ENCODE data around the gene DPCD.

DPCD gene

DNA sequence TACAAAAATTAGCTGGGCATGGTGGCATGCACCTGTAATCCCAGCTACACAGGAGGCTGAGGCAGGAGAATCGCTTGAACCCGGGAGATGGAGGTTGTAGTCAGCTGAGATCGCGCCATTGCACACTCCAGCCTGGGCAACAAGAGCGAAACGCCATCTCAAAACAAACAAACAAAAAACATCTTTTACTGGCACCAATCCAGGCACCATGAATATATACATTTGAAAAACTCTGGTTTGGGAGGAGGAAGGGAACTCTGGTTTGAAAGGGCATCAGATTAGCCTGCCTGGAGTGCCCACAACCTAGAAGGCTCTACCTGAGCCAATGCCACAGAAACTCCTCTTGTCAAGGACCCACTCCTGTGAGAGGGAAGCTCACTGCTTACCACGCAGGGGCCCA is 16.0 kb upstream of the DPCD start:
- H3K27ac Mint-ChIP-seq = no peak overlapping the region
- CTCF ChIA-PET = interaction anchor here (1.1 to 4.3 kb wide), 4 partner anchors 12 to 358 kb away, joined by 3 to 40 read pairs (median 14); no protein-coding TSS in a partner anchor
- H3K36me3 Mint-ChIP-seq = peaks cover 2% of the 10 kb centered on the region
- no peaks in the 10 kb centered on the region for H3K9me3 Mint-ChIP-seq
- no peak overlapping the region for H3K4me3 Mint-ChIP-seq
- no peak for DNase-seq
- peaks cover 15% of the 10 kb centered on the region for H3K4me1 Mint-ChIP-seq
- peaks cover 53% of the 10 kb centered on the region for H3K27me3 Mint-ChIP-seq

DNA sequence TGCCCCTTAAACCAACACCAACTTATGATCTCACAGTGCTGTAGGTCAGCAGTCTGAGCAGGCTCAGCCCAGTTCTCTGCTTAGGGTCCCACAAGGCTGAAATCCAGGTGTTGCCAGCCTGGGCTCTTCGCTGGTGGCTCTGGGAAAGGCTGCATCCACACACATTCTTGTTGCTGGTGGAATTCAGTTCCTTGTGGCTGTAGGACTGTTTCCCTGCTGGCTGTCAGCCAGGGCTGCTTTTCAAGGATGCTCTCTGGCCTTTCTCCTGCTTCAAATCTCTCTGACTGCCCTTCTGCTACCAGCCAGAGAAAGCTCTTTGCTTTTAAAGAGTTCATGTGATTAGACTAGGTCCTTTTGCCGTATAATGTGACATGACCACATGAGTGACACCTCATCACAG is 15.3 kb upstream of the DPCD start:
- H3K4me1 Mint-ChIP-seq = peaks cover 15% of the 10 kb centered on the region
- no peak overlapping the region for H3K4me3 Mint-ChIP-seq
- no peaks in the 10 kb centered on the region for H3K9me3 Mint-ChIP-seq
- H3K36me3 Mint-ChIP-seq = no peaks in the 10 kb centered on the region
- H3K27me3 Mint-ChIP-seq = peaks cover 46% of the 10 kb centered on the region
- no peak overlapping the region for H3K27ac Mint-ChIP-seq
- no peak for DNase-seq
- CTCF ChIA-PET = interaction anchor here (1.4 to 4.3 kb wide), 4 partner anchors 9 to 359 kb away, joined by 3 to 40 read pairs (median 13); no protein-coding TSS in a partner anchor

DNA sequence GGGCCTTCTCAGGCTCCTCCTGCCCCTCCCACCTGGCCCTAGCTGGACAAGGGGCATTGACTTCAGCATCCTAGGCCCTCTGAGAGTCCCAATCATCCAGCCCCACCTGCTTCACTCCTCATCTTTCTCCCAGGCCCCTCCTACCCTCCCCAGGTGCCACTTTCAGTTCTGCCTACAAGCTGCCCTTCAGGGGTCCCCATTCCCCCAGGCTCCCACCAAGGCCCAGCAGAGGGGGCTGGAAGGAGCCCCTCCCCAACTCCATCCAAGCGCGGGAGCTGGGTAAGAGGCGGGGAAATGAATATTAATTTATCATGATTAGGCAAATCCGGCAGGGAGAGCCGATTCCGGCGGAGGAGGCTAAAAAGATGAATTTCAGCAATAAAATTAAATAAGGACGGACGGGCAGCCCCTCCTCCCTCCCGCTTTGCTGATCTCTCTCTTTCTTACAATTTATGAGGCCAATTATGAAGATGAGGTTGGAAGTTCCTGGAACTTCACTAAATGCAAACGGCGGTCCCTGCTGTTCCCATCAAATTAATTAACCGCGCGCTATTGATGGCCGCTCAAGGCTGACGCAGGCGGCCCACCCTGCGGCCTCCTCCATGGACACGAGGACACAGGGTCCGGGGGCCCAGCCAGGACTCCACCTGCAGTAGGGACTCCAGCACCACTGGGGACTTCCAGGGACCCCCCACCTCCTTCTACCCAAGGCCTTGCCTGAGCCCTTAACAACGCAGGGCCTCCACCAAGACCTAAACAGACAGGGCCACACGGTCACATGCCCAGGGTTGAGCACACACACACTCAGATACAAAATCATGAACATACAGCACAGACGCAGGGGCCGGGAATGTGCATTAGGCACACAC is 14.0 kb upstream of the DPCD start:
- Mint-ChIP-seq H3K36me3 (no peaks in the 10 kb centered on the region), H3K4me3 (no peak overlapping the region), H3K27ac (peak overlapping the region; percentile 67), H3K27me3 (peaks cover 33% of the 10 kb centered on the region), H3K9me3 (no peaks in the 10 kb centered on the region), H3K4me1 (peaks cover 15% of the 10 kb centered on the region)
- DNase-seq = no peak
- CTCF ChIA-PET = interaction anchor here (1.4 to 1.5 kb wide), 2 partner anchors 8 to 207 kb away, joined by 3 to 4 read pairs; no protein-coding TSS in a partner anchor

DNA sequence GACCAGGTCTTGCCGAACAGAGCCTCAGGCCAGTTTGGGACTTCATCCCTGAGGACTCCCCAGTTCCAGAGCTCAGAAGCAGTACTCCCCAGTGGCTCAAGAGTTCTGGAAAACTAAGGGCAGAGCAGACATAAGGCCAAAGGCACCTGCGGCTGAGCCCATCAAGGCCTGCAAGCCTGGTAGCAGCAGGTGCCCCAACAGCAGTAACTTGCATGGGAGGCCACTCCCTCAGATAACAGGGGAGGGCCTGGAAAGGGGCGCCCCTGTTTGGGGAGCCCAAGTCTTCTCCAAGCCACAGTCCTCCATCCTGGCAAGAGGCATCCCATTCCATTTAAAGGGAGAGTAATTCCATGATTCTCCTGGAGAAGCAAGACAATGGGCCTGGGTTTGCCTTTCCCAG is 13.0 kb upstream of the DPCD start:
- Mint-ChIP-seq H3K27me3 (peaks cover 23% of the 10 kb centered on the region), H3K9me3 (no peaks in the 10 kb centered on the region), H3K4me3 (no peak overlapping the region), H3K4me1 (peaks cover 8% of the 10 kb centered on the region), H3K27ac (no peak overlapping the region), H3K36me3 (no peaks in the 10 kb centered on the region)
- no peak for DNase-seq
- CTCF ChIA-PET = no interaction called here

DNA sequence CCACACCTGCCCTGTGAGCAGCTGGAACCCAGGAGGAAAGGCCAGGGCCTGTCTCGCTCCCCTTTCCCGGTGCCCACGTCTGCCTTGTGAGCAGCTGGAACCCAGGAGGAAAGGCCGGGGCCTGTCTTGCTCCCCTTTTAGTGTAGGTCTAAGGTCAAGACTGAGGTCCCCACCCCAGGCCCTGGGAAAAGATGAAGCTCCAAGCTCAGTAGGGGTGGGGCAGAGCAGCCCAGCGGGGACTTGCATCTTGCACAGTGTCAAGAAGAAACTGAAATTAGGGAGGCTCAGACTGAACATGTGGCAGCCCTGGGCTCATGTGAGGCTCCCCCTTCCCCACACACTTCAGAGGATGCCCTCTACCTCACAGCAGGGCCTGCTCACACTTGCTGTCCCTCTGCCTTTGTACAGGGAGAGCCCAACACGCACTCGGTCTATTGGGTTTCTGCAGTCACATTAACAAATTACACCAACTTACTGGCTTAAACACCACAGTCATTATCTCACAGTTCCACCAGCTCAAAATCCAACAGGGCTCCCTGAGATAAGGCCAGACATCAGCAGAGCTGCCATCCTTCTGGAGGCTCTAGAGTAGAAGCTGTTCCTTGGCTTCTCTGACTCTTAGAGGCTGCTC is 12.4 kb upstream of the DPCD start:
- no peaks in the 10 kb centered on the region for H3K9me3 Mint-ChIP-seq
- H3K4me1 Mint-ChIP-seq = peaks cover 5% of the 10 kb centered on the region
- CTCF ChIA-PET = interaction anchor here (0.5 to 0.9 kb wide), 2 partner anchors 15 to 221 kb away, joined by 3 read pairs; no protein-coding TSS in a partner anchor
- DNase-seq = no peak
- H3K27me3 Mint-ChIP-seq = peaks cover 17% of the 10 kb centered on the region
- no peak overlapping the region for H3K4me3 Mint-ChIP-seq
- H3K36me3 Mint-ChIP-seq = no peaks in the 10 kb centered on the region
- H3K27ac Mint-ChIP-seq = no peak overlapping the region

DNA sequence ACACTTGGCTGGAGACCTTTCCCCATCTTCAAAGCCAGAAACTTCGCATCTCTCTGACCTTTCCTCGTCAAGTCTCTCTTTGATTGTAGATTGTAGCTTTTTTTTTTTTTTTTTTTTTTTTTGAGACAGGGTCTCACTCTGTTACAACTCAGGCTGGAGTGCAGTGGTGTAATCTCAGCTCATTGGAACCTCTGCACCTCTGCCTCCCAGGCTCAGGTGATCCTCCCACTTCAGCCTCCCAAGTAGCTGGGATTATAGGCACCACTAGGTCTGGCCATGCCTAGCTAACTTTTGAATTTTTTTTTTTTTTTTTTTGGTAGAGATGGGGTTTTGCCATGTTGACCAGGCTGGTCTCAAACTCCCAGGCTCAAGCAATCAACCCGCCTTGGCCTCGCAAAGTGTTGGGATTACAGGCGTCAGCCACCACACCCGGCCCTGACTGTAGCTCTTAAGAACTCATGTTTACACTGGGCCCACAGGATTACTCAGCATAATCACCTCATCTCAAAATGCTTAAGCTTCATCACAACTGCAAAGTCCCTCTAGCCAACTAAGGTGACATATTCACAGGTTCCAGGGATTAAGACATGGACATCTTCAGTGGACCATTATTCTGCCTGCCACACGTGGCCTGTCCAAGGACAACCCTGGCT is 11.8 kb upstream of the DPCD start:
- Mint-ChIP-seq H3K4me3 (no peak overlapping the region), H3K4me1 (no peaks in the 10 kb centered on the region), H3K36me3 (no peaks in the 10 kb centered on the region), H3K27ac (no peak overlapping the region), H3K9me3 (no peaks in the 10 kb centered on the region), H3K27me3 (peaks cover 11% of the 10 kb centered on the region)
- no peak for DNase-seq
- CTCF ChIA-PET = interaction anchor here (0.9 kb wide), 1 partner anchor 15 kb away, joined by 3 read pairs; no protein-coding TSS in a partner anchor

DNA sequence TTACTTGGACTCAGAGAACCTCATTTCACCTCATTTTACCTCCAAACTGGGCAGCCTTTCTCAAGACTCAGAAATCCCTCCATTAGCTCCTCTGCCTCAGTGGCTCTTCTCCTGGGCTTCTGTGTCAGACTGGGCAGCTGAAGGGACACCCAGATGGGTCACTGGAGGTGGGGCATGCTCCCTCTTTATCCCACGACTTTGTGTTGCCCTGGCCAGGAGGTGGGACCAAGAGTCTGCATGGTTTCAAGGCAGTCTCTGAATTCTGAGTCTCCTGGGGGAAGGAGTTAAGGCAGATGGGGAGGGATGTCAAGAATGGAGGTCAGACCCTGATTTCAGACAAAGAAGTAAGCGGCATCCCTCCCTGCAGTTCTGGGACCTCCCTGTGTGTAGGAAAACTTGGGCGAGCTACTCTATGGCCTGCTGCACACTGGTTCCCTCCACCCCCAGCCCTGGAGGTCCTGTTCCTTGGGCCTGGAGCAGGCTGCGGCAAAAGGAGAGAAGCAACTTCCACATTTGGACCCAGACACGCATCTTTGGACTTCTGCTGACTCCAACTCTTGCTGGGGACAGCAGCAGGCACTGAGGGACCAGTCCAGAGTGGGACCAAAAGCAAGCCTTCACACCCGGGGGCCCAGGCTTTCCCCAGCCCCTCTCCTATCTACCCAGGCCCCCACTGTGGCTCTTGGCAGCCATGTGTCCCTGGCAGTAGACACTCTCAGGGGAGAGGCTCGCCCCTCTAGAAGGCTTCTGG is 10.8 kb upstream of the DPCD start:
- no peak for DNase-seq
- Mint-ChIP-seq H3K4me1 (no peaks in the 10 kb centered on the region), H3K4me3 (no peak overlapping the region), H3K9me3 (no peaks in the 10 kb centered on the region), H3K27ac (no peak overlapping the region), H3K36me3 (no peaks in the 10 kb centered on the region), H3K27me3 (peaks cover 7% of the 10 kb centered on the region)
- CTCF ChIA-PET = no interaction called here

DNA sequence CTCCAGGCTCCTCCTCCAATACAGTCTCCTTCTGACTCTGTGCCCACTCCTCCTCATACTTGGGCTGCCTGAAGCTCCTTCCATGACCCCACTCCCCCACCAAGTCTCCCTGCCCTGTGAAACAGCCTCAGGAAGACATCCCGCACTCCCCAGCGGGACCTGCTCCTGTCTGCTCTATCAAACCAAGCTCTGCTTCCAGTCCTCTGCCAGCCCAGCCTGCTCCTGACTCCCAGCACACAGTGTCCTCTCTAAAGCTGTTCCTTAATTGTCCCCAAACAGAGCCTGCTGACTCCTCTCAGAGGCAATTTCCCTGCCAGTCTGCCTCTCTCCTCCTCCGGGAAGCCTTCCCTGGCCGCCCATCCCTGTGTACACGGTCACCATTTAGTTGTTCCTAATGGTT is 9.9 kb upstream of the DPCD start:
- no peak overlapping the region for H3K27ac Mint-ChIP-seq
- no peaks in the 10 kb centered on the region for H3K36me3 Mint-ChIP-seq
- no peak for DNase-seq
- no peaks in the 10 kb centered on the region for H3K9me3 Mint-ChIP-seq
- H3K4me1 Mint-ChIP-seq = no peaks in the 10 kb centered on the region
- CTCF ChIA-PET = interaction anchor here (1.0 kb wide), 2 partner anchors 7 to 25 kb away, joined by 3 to 5 read pairs; no protein-coding TSS in a partner anchor
- peaks cover 5% of the 10 kb centered on the region for H3K27me3 Mint-ChIP-seq
- H3K4me3 Mint-ChIP-seq = no peak overlapping the region

DNA sequence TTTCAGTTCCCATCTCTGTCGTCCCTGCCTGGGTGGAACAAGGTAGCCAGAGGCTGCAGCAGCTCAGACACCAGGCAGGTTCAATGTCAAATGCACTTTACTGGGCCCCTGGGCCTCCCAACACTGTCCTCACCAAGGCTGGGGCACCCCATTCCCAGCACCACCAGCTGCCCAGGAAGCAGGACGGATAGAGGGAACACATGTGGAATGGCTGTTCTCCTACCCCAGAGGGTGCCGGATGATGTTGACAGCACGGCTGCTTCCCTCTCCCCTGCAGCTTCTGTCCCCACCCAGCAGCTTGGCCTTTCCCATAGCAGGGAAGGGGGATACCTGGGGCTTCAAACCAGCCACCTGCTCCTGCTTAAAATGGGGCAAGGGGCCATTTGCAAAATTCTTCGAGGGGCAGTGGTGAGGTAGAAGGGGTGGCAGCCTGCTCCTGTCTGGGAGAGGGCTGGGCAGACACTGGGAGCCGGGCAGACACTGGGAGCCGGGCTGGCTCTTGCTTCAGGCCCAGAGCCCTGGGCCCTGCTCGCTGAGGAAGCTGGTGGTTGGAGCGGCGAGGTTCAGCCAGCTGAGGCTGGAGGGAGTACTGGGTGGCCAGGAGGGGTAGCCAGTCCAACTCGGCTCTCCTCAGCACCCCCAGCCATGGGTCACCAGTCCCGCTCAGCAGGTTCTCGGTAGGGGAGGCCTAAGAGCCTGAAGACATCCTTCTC is 9.2 kb upstream of the DPCD start:
- H3K4me1 Mint-ChIP-seq = no peaks in the 10 kb centered on the region
- H3K27me3 Mint-ChIP-seq = no peaks in the 10 kb centered on the region
- H3K36me3 Mint-ChIP-seq = peaks cover 3% of the 10 kb centered on the region

DNA sequence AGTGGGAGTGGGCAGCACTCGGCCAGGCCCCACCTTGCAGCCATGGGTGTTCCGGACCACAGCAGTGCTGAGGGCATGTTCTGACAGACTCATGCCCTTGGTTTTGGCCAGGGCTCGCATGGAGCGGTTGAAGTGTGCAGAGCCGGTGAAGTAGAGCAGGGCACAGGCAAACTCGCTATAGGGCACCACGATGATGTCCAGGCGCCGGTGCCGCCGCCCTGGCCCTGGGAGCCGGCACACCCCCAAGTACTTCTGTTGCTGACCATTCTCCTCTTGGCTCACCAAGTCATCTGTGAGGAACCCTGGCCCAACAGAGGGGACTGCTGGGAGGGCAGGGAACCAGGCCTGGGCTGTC is 8.6 kb upstream of the DPCD start:
- Mint-ChIP-seq H3K27me3 (no peaks in the 10 kb centered on the region), H3K27ac (no peak overlapping the region), H3K36me3 (peaks cover 3% of the 10 kb centered on the region), H3K4me1 (no peaks in the 10 kb centered on the region), H3K4me3 (no peak overlapping the region), H3K9me3 (no peaks in the 10 kb centered on the region)
- CTCF ChIA-PET = no interaction called here
- no peak for DNase-seq

More for the DNA sequence above, 9.2 kb upstream of the DPCD start:
- DNase-seq = no peak
- H3K4me3 Mint-ChIP-seq = no peak overlapping the region
- no peaks in the 10 kb centered on the region for H3K9me3 Mint-ChIP-seq
- CTCF ChIA-PET = interaction anchor here (1.0 kb wide), 2 partner anchors 8 to 24 kb away, joined by 3 to 5 read pairs; no protein-coding TSS in a partner anchor
- H3K27ac Mint-ChIP-seq = no peak overlapping the region

DNA sequence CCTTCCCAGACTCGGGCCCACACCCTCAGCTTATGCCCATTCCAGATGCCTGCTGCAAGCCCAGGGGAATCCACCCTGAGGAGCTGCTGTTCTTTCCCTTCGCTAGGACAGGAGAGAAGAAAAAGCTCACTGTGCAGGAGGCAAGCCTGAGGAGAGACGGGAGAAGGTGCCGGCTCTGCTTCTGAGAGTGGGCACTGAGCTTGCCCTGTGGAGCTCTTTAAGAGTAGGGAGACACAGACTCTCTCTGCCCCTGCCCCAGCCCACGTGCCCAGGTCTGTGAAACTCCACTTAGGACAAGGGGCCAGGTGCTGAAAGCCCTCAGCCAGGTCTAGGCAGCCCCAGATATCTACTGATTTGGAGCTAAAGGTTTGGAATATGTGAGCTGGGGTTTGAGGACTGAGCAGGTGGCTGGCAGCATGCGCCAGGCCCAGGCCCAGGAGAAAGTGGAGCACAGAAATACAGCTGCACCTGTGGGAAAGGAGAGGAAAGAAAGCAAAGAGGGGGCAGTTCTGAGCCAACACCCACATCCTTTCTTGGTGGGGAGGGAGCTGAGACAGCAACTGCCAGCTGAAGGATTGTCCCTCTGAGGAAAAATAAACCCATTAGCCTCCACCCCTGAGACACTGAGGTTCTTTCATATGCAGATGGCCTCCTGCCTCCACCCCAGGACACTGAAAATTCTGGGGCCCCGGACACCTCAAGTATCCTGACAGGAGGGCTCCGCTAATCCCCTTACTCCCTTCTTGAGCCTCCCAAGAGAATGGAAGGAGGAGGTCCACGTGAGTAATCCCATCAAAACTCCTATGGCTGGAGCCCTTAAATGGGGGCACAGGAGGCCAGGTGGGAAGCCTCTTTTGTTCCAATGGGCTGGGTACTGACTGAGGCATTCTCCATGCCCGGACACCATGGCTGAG is 7.4 kb upstream of the DPCD start:
- H3K36me3 Mint-ChIP-seq = peaks cover 6% of the 10 kb centered on the region
- H3K27ac Mint-ChIP-seq = no peak overlapping the region
- H3K9me3 Mint-ChIP-seq = no peaks in the 10 kb centered on the region
- H3K4me1 Mint-ChIP-seq = no peaks in the 10 kb centered on the region
- DNase-seq = no peak
- CTCF ChIA-PET = interaction anchor here (0.7 to 2.1 kb wide), 4 partner anchors 10 to 201 kb away, joined by 3 to 10 read pairs (median 4); no protein-coding TSS in a partner anchor
- no peak overlapping the region for H3K4me3 Mint-ChIP-seq
- H3K27me3 Mint-ChIP-seq = no peaks in the 10 kb centered on the region

DNA sequence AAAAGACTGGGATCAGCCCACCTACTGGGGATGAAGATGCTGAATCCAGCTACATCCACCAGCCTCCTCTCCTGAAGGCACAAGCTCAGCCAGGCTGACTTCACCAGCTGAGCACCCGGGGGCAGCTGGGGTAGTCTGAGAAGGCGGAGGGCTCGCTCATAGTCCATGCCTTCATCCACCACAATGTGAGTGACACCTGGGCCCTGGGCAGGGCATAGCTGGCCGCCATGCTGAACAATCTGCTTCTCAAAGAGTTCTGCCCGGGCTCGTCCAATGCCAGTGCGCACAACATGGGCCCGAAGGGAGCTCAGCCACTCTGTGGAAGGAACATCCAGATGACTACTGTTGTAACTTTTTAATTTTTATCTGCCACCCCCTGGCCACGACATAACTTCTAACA is 2.3 kb upstream of the DPCD start:
- Mint-ChIP-seq H3K27ac (no peak overlapping the region), H3K9me3 (no peaks in the 10 kb centered on the region)
- DNase-seq = no peak

More for the DNA sequence above, 2.3 kb upstream of the DPCD start:
- peaks cover 28% of the 10 kb centered on the region for H3K4me1 Mint-ChIP-seq
- H3K4me3 Mint-ChIP-seq = no peak overlapping the region
- H3K36me3 Mint-ChIP-seq = peaks cover 8% of the 10 kb centered on the region
- CTCF ChIA-PET = interaction anchor here (2.1 kb wide), 1 partner anchor 15 kb away, joined by 7 read pairs; no protein-coding TSS in a partner anchor
- H3K27me3 Mint-ChIP-seq = no peaks in the 10 kb centered on the region
